HepG2 (cell line): ENCODE data around the gene NDRG2. TPM values are rescaled to one million over a fixed set of nuclear protein-coding genes. Genes with fewer than 3 reads are reported as not detected.

Source experiments
- ARNTL ChIP-seq: sonication (generic); formaldehyde crosslinking; IDR thresholded peaks from 2 replicates; pipeline ENCODE4 v1.4.0; 2020; ENCODE audit warnings: mild to moderate bottlenecking, missing genetic modification reagents
- DNMT3B ChIP-seq: conservative IDR thresholded peaks from 2 replicates; pipeline ENCODE4 v1.6.1; 2016; ENCODE audit warnings: missing biosample characterization, control low read depth
- HNF4A ChIP-seq: sonication (generic); formaldehyde crosslinking; IDR thresholded peaks from 2 replicates; pipeline ENCODE4 v1.4.0; 2020; ENCODE audit warnings: missing genetic modification reagents
- NCOA2 ChIP-seq: sonication (generic); formaldehyde crosslinking; IDR thresholded peaks from 2 replicates; pipeline ENCODE4 v1.8.0; 2022; ENCODE audit warnings: inconsistent platforms
- NFATC3 ChIP-seq: sonication (generic); formaldehyde crosslinking; IDR thresholded peaks from 2 replicates; pipeline ENCODE4 v1.5.1; 2020; ENCODE audit warnings: mild to moderate bottlenecking, missing genetic modification reagents
- NFYC ChIP-seq: IDR thresholded peaks from 2 replicates; pipeline ENCODE4 v1.6.1; 2016; ENCODE audit warnings: missing genetic modification reagents, missing compliant biosample characterization
- RAD21 ChIP-seq: fragments of 450-650 bp; formaldehyde crosslinking; IDR thresholded peaks from 2 replicates; pipeline ENCODE4 v1.5.0; 2020; ENCODE audit warnings: mild to moderate bottlenecking
- RBM39 ChIP-seq: fragments of 200-400 bp; formaldehyde crosslinking; IDR thresholded peaks from one replicate; pipeline ENCODE4 v1.6.1; 2018; ENCODE audit warnings: antibody characterized with exemption, mild to moderate bottlenecking, low read depth, low read length; ENCODE audit not compliant: poor library complexity, severe bottlenecking
- SIX4 ChIP-seq: sonication (generic); formaldehyde crosslinking; IDR thresholded peaks from 2 replicates; pipeline ENCODE4 v1.4.0; 2020; ENCODE audit warnings: missing genetic modification reagents
- SMAD3 ChIP-seq: sonication (generic); formaldehyde crosslinking; IDR thresholded peaks from 2 replicates; pipeline ENCODE4 v1.4.0; 2020; ENCODE audit warnings: missing genetic modification reagents
- TP53 ChIP-seq: sonication (generic); formaldehyde crosslinking; conservative IDR thresholded peaks from 2 replicates; pipeline ENCODE4 v1.4.0; 2020; ENCODE audit warnings: missing genetic modification reagents
- ZNF136 ChIP-seq: sonication (generic); formaldehyde crosslinking; IDR thresholded peaks from 2 replicates; pipeline ENCODE4 v1.8.1; 2022; ENCODE audit warnings: low read depth, mild to moderate bottlenecking, moderate library complexity, missing genetic modification reagents
- ZNF260 ChIP-seq: sonication (generic); formaldehyde crosslinking; IDR thresholded peaks from 2 replicates; pipeline ENCODE4 v1.4.0; 2020; ENCODE audit warnings: missing genetic modification reagents, low read depth, mild to moderate bottlenecking, borderline replicate concordance
- ZNF335 ChIP-seq: sonication (generic); formaldehyde crosslinking; IDR thresholded peaks from 2 replicates; pipeline ENCODE4 v1.4.0; 2020; ENCODE audit warnings: missing genetic modification reagents
- ZNF451 ChIP-seq: sonication (generic); formaldehyde crosslinking; IDR thresholded peaks from 2 replicates; pipeline ENCODE4 v1.5.0; 2020; ENCODE audit warnings: mild to moderate bottlenecking, missing genetic modification reagents
- ZNF740 ChIP-seq: sonication (generic); formaldehyde crosslinking; IDR thresholded peaks from 2 replicates; pipeline ENCODE4 v1.4.0; 2020; ENCODE audit warnings: missing genetic modification reagents
- ZNF766 ChIP-seq: sonication (generic); formaldehyde crosslinking; IDR thresholded peaks from 2 replicates; pipeline ENCODE4 v1.5.0; 2020; ENCODE audit warnings: missing genetic modification reagents, borderline replicate concordance
- ZSCAN21 ChIP-seq: sonication (generic); formaldehyde crosslinking; IDR thresholded peaks from 2 replicates; pipeline ENCODE4 v1.8.0; 2022; ENCODE audit warnings: mild to moderate bottlenecking, missing genetic modification reagents, moderate library complexity, borderline replicate concordance
- polyA plus RNA-seq, 8 experiments: library from polyadenylated mRNA; depleted of rRNA in 3 of 8; stranded (reverse) in 7 of 8; unstranded in 1 of 8; fragments of >200 nt; fragmentation: Illumina TruSeq in 4 of 8; extraction: Trizol in 4 of 8; gene quantifications; 2 replicates each; pipeline versions ENCODE4 v1.2.1 to v1.2.3, GENCODE V29; 2011 to 2016; ENCODE audit warnings: low read depth in 4 of 8, missing spikeins in 1 of 8, mixed read lengths in 1 of 8; ENCODE audit not compliant: insufficient read depth in 1 of 8
- total RNA-seq, 5 experiments: library from RNA; depleted of rRNA; stranded (reverse); fragments of >200 nt; fragmentation: Illumina TruSeq; extraction: Trizol; gene quantifications; 2 replicates each; pipeline ENCODE4 v1.2.3, GENCODE V29; 2016; ENCODE audit warnings: low read depth in 1 of 5
- TF ChIP-seq, protein P1 (sequence below): IDR thresholded peaks from 2 replicates; pipeline ENCODE4 v1.4.0; 2020; ENCODE audit warnings: mild to moderate bottlenecking, missing genetic modification reagents
- TF ChIP-seq, protein P2 (sequence below): sonication (generic); formaldehyde crosslinking; IDR thresholded peaks from 2 replicates; pipeline ENCODE4 v1.4.0; 2020; ENCODE audit warnings: low read depth, mild to moderate bottlenecking, missing genetic modification reagents
- TF ChIP-seq, protein P3 (sequence below): sonication (generic); formaldehyde crosslinking; IDR thresholded peaks from 2 replicates; pipeline ENCODE4 v1.8.1; 2023; ENCODE audit warnings: missing genetic modification reagents, mild to moderate bottlenecking, borderline replicate concordance
- TF ChIP-seq, protein P4 (sequence below), 2 experiments: IDR thresholded peaks; 2 replicates each; pipeline ENCODE4 v1.6.1; 2011 to 2012; ENCODE audit warnings: low read length in 2 of 2, borderline replicate concordance in 1 of 2, low read depth in 1 of 2, mild to moderate bottlenecking in 1 of 2, moderate library complexity in 1 of 2

Gene NDRG2
- total and polyA plus RNA-seq, 2 of the 13 experiments (the other 11 are each of a cell fraction or from before 2014, with no cell fraction given) = 27.2 to 189 TPM

GRCh38 chr14:21070083-21070609, 45.3 kb upstream of the NDRG2 start, which contains the start of gene ARHGEF40 (continued):
- no peak for TF ChIP-seq NFATC3
- TF ChIP-seq, protein P1, sequence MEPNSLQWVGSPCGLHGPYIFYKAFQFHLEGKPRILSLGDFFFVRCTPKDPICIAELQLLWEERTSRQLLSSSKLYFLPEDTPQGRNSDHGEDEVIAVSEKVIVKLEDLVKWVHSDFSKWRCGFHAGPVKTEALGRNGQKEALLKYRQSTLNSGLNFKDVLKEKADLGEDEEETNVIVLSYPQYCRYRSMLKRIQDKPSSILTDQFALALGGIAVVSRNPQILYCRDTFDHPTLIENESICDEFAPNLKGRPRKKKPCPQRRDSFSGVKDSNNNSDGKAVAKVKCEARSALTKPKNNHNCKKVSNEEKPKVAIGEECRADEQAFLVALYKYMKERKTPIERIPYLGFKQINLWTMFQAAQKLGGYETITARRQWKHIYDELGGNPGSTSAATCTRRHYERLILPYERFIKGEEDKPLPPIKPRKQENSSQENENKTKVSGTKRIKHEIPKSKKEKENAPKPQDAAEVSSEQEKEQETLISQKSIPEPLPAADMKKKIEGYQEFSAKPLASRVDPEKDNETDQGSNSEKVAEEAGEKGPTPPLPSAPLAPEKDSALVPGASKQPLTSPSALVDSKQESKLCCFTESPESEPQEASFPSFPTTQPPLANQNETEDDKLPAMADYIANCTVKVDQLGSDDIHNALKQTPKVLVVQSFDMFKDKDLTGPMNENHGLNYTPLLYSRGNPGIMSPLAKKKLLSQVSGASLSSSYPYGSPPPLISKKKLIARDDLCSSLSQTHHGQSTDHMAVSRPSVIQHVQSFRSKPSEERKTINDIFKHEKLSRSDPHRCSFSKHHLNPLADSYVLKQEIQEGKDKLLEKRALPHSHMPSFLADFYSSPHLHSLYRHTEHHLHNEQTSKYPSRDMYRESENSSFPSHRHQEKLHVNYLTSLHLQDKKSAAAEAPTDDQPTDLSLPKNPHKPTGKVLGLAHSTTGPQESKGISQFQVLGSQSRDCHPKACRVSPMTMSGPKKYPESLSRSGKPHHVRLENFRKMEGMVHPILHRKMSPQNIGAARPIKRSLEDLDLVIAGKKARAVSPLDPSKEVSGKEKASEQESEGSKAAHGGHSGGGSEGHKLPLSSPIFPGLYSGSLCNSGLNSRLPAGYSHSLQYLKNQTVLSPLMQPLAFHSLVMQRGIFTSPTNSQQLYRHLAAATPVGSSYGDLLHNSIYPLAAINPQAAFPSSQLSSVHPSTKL (CRISPR knock-in tag) = no peak
- TF ChIP-seq, protein P2, sequence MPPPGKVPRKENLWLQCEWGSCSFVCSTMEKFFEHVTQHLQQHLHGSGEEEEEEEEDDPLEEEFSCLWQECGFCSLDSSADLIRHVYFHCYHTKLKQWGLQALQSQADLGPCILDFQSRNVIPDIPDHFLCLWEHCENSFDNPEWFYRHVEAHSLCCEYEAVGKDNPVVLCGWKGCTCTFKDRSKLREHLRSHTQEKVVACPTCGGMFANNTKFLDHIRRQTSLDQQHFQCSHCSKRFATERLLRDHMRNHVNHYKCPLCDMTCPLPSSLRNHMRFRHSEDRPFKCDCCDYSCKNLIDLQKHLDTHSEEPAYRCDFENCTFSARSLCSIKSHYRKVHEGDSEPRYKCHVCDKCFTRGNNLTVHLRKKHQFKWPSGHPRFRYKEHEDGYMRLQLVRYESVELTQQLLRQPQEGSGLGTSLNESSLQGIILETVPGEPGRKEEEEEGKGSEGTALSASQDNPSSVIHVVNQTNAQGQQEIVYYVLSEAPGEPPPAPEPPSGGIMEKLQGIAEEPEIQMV (CRISPR knock-in tag) = no peak
- TF ChIP-seq ZNF766 (CRISPR knock-in tag) = 0 out of 2 replicates have a peak, but pooled peaks have one; percentile 25
- TF ChIP-seq, protein P3, sequence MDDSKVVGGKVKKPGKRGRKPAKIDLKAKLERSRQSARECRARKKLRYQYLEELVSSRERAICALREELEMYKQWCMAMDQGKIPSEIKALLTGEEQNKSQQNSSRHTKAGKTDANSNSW = peak; percentile 56; the same call in 1 of the 2 replicates
- no peak for TF ChIP-seq ARNTL (CRISPR knock-in tag)
- TF ChIP-seq ZNF136 (CRISPR knock-in tag) = no peak
- TF ChIP-seq RAD21 (CRISPR knock-in tag) = no peak
- no peak for TF ChIP-seq ZNF260 (CRISPR knock-in tag)
- TF ChIP-seq, protein P4, sequence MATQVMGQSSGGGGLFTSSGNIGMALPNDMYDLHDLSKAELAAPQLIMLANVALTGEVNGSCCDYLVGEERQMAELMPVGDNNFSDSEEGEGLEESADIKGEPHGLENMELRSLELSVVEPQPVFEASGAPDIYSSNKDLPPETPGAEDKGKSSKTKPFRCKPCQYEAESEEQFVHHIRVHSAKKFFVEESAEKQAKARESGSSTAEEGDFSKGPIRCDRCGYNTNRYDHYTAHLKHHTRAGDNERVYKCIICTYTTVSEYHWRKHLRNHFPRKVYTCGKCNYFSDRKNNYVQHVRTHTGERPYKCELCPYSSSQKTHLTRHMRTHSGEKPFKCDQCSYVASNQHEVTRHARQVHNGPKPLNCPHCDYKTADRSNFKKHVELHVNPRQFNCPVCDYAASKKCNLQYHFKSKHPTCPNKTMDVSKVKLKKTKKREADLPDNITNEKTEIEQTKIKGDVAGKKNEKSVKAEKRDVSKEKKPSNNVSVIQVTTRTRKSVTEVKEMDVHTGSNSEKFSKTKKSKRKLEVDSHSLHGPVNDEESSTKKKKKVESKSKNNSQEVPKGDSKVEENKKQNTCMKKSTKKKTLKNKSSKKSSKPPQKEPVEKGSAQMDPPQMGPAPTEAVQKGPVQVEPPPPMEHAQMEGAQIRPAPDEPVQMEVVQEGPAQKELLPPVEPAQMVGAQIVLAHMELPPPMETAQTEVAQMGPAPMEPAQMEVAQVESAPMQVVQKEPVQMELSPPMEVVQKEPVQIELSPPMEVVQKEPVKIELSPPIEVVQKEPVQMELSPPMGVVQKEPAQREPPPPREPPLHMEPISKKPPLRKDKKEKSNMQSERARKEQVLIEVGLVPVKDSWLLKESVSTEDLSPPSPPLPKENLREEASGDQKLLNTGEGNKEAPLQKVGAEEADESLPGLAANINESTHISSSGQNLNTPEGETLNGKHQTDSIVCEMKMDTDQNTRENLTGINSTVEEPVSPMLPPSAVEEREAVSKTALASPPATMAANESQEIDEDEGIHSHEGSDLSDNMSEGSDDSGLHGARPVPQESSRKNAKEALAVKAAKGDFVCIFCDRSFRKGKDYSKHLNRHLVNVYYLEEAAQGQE (IDR thresholded peaks at IDR 0.05; ENCODE audit: borderline replicate concordance in 1 of 2, low read depth in 1 of 2, low read length in 2 of 2) = no peak; a peak in 1 of 4 replicates
- TF ChIP-seq ZNF740 (CRISPR knock-in tag) = no peak
- TF ChIP-seq TP53 (CRISPR knock-in tag) = no peak
- no peak for TF ChIP-seq ZNF335 (CRISPR knock-in tag)
- TF ChIP-seq ZNF451 = no peak
- no peak for TF ChIP-seq NCOA2 (CRISPR knock-in tag)
- TF ChIP-seq SIX4 (CRISPR knock-in tag) = no peak; the same call in 1 of the 2 replicates
- peak; percentile 60; the same call in 1 of the 2 replicates for TF ChIP-seq ZSCAN21 (CRISPR knock-in tag)
- no peak for TF ChIP-seq SMAD3
- no peak for TF ChIP-seq RBM39
- no peak for TF ChIP-seq DNMT3B (CRISPR knock-in tag)
- no peak for TF ChIP-seq NFYC
- TF ChIP-seq HNF4A (CRISPR knock-in tag) = no peak
